Measurements from ENCODE around the gene SMARCA2. TPM values are rescaled to one million over a fixed set of nuclear protein-coding genes. Genes with fewer than 3 reads are reported as not detected.

The SMARCA2 gene
- total and polyA plus RNA-seq, 9 of the 15 experiments (the other 6 are each of a cell fraction or from before 2014, with no cell fraction given): 8.0 to 34.8 (median 25.5) TPM

DNA sequence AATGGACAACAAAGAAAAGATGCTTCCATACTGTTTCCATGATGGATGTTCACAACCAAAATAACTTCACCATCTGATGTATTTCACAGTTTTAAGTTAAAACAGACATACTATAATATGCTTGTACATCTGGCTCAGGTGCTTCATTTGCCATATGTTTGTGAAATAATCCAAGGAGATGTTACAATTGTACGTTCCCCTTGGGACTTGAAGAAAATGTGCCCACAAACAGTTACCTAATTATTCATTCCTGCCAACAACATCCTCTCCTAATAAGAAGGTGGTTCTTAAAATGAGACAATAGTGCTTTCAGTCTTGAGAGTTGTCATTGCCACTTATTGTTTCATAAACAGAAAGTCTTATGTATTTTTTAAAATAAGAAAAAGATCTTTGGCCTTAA is 33.1 kb upstream of the SMARCA2 start:
- intact Hi-C loops (cut with micrococcal nuclease): no loop called here
- H3K27ac ChIP-seq (ENCODE audit: extremely low read depth, low read depth, low read length): no peak overlapping the region
- no peak for DNase-seq (ENCODE audit: extremely low read depth in 1 of 4, low spot score in 3 of 4)
- no peak overlapping the region for H2AFZ ChIP-seq (ENCODE audit: low read depth, low read length)
- POLR2A ChIA-PET: no interaction called here
- WGBS (ENCODE audit: insufficient coverage, low coverage, missing lambda C conversion rate): 0% methylated on average over 1 of the region's 1 CpG
- no peak for FAIRE-seq
- H3K36me3 ChIP-seq (ENCODE audit: control insufficient read depth, insufficient read depth, low read length): no peaks in the 10 kb centered on the region
- in situ Hi-C loops (cut with MboI): no loop called here
- H3K4me3 ChIP-seq: no peak overlapping the region
- CTCF ChIA-PET (ENCODE audit: low intra/inter-chr PET ratio): no interaction called here
- BruUV-seq (replicated peaks): no TSS peak
- H3K27me3 ChIP-seq (ENCODE audit: control insufficient read depth in 2 of 2, insufficient read depth in 2 of 2, low read length in 2 of 2): no peaks in the 10 kb centered on the region; a peak in 2 of 5 replicates
- no peak for ATAC-seq
- H3K9me1 ChIP-seq (ENCODE audit: control insufficient read depth, insufficient read depth, low read length): no peaks in the 10 kb centered on the region
- H4K20me1 ChIP-seq (replicated peaks; ENCODE audit: control insufficient read depth, insufficient read depth, low read length): no peaks in the 10 kb centered on the region
- H3K4me1 ChIP-seq (replicated peaks in 1 of 2; ENCODE audit: control insufficient read depth in 2 of 2, insufficient read depth in 2 of 2, low read length in 2 of 2): no peaks in the 10 kb centered on the region
- H3K4me2 ChIP-seq (ENCODE audit: insufficient read depth, low read length): no peak overlapping the region
- H3K9me3 ChIP-seq (replicated peaks; ENCODE audit: control insufficient read depth, insufficient read depth, low read depth, low read length): no peaks in the 10 kb centered on the region
- H3K79me2 ChIP-seq (ENCODE audit: control insufficient read depth, insufficient read depth, low read length): no peaks in the 10 kb centered on the region
- H3K9ac ChIP-seq (ENCODE audit: insufficient read depth in 1 of 2, low read depth in 2 of 2, low read length in 2 of 2): no peak overlapping the region
- TF ChIP-seq NFIC (IDR thresholded peaks at IDR 0.05) (no peak), ZZZ3 (IDR thresholded peaks at IDR 0.05) (no peak), MCM7 (IDR thresholded peaks at IDR 0.05) (no peak), POLR2G (IDR thresholded peaks at IDR 0.05; ENCODE audit: low read depth, low read length) (no peak), ZFP36 (IDR thresholded peaks at IDR 0.05; ENCODE audit: low read depth, low read length, partially characterized antibody) (no peak), MAZ (CRISPR knock-in tag; conservative IDR thresholded peaks at IDR 0.05 in 1 of 2, IDR thresholded peaks at IDR 0.05 in 1 of 2) (no peak), SMARCA5 (IDR thresholded peaks at IDR 0.05) (no peak), CCAR2 (IDR thresholded peaks at IDR 0.05; ENCODE audit: low read depth, low read length) (no peak), ZC3H4 (CRISPR knock-in tag; IDR thresholded peaks at IDR 0.05; ENCODE audit: borderline replicate concordance) (no peak)
- TF ChIP-seq, protein P1, sequence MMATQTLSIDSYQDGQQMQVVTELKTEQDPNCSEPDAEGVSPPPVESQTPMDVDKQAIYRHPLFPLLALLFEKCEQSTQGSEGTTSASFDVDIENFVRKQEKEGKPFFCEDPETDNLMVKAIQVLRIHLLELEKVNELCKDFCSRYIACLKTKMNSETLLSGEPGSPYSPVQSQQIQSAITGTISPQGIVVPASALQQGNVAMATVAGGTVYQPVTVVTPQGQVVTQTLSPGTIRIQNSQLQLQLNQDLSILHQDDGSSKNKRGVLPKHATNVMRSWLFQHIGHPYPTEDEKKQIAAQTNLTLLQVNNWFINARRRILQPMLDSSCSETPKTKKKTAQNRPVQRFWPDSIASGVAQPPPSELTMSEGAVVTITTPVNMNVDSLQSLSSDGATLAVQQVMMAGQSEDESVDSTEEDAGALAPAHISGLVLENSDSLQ (IDR thresholded peaks at IDR 0.05): no peak
- TF ChIP-seq, protein P2, sequence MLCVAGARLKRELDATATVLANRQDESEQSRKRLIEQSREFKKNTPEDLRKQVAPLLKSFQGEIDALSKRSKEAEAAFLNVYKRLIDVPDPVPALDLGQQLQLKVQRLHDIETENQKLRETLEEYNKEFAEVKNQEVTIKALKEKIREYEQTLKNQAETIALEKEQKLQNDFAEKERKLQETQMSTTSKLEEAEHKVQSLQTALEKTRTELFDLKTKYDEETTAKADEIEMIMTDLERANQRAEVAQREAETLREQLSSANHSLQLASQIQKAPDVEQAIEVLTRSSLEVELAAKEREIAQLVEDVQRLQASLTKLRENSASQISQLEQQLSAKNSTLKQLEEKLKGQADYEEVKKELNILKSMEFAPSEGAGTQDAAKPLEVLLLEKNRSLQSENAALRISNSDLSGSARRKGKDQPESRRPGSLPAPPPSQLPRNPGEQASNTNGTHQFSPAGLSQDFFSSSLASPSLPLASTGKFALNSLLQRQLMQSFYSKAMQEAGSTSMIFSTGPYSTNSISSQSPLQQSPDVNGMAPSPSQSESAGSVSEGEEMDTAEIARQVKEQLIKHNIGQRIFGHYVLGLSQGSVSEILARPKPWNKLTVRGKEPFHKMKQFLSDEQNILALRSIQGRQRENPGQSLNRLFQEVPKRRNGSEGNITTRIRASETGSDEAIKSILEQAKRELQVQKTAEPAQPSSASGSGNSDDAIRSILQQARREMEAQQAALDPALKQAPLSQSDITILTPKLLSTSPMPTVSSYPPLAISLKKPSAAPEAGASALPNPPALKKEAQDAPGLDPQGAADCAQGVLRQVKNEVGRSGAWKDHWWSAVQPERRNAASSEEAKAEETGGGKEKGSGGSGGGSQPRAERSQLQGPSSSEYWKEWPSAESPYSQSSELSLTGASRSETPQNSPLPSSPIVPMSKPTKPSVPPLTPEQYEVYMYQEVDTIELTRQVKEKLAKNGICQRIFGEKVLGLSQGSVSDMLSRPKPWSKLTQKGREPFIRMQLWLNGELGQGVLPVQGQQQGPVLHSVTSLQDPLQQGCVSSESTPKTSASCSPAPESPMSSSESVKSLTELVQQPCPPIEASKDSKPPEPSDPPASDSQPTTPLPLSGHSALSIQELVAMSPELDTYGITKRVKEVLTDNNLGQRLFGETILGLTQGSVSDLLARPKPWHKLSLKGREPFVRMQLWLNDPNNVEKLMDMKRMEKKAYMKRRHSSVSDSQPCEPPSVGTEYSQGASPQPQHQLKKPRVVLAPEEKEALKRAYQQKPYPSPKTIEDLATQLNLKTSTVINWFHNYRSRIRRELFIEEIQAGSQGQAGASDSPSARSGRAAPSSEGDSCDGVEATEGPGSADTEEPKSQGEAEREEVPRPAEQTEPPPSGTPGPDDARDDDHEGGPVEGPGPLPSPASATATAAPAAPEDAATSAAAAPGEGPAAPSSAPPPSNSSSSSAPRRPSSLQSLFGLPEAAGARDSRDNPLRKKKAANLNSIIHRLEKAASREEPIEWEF (CRISPR knock-in tag; IDR thresholded peaks at IDR 0.05): no peak
- TF ChIP-seq, protein P3, sequence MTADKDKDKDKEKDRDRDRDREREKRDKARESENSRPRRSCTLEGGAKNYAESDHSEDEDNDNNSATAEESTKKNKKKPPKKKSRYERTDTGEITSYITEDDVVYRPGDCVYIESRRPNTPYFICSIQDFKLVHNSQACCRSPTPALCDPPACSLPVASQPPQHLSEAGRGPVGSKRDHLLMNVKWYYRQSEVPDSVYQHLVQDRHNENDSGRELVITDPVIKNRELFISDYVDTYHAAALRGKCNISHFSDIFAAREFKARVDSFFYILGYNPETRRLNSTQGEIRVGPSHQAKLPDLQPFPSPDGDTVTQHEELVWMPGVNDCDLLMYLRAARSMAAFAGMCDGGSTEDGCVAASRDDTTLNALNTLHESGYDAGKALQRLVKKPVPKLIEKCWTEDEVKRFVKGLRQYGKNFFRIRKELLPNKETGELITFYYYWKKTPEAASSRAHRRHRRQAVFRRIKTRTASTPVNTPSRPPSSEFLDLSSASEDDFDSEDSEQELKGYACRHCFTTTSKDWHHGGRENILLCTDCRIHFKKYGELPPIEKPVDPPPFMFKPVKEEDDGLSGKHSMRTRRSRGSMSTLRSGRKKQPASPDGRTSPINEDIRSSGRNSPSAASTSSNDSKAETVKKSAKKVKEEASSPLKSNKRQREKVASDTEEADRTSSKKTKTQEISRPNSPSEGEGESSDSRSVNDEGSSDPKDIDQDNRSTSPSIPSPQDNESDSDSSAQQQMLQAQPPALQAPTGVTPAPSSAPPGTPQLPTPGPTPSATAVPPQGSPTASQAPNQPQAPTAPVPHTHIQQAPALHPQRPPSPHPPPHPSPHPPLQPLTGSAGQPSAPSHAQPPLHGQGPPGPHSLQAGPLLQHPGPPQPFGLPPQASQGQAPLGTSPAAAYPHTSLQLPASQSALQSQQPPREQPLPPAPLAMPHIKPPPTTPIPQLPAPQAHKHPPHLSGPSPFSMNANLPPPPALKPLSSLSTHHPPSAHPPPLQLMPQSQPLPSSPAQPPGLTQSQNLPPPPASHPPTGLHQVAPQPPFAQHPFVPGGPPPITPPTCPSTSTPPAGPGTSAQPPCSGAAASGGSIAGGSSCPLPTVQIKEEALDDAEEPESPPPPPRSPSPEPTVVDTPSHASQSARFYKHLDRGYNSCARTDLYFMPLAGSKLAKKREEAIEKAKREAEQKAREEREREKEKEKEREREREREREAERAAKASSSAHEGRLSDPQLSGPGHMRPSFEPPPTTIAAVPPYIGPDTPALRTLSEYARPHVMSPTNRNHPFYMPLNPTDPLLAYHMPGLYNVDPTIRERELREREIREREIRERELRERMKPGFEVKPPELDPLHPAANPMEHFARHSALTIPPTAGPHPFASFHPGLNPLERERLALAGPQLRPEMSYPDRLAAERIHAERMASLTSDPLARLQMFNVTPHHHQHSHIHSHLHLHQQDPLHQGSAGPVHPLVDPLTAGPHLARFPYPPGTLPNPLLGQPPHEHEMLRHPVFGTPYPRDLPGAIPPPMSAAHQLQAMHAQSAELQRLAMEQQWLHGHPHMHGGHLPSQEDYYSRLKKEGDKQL (CRISPR knock-in tag; IDR thresholded peaks at IDR 0.05; ENCODE audit: borderline replicate concordance): no peak

All from K562 (cell line).